Mucosa of stomach (tissue), 1 donor: Measurements from ENCODE around the gene TMEM218.

Experiments used
- H3K27me3 ChIP-seq: one replicate; pipeline ENCODE4 v1.7.0; 2013; ENCODE audit warnings: mild to moderate bottlenecking, low read length; ENCODE audit not compliant: control insufficient read depth, insufficient read depth
- H3K36me3 ChIP-seq: one replicate; pipeline ENCODE4 v1.7.0; 2013; ENCODE audit warnings: low read length; ENCODE audit not compliant: control insufficient read depth, insufficient read depth
- H3K4me1 ChIP-seq: one replicate; pipeline ENCODE4 v1.7.0; 2013; ENCODE audit warnings: mild to moderate bottlenecking, low read length; ENCODE audit not compliant: control insufficient read depth, insufficient read depth
- H3K4me3 ChIP-seq: one replicate; pipeline ENCODE4 v1.7.0; 2013; ENCODE audit warnings: low read length
- H3K9ac ChIP-seq: one replicate; pipeline ENCODE4 v1.7.0; 2013; ENCODE audit warnings: mild to moderate bottlenecking, low read length, moderate library complexity
- H3K9me3 ChIP-seq: one replicate; pipeline ENCODE4 v1.7.0; 2013; ENCODE audit warnings: mild to moderate bottlenecking, low read length, moderate library complexity; ENCODE audit not compliant: control insufficient read depth
- donor health status: Pancreatic carcinoma.

The TMEM218 gene

DNA sequence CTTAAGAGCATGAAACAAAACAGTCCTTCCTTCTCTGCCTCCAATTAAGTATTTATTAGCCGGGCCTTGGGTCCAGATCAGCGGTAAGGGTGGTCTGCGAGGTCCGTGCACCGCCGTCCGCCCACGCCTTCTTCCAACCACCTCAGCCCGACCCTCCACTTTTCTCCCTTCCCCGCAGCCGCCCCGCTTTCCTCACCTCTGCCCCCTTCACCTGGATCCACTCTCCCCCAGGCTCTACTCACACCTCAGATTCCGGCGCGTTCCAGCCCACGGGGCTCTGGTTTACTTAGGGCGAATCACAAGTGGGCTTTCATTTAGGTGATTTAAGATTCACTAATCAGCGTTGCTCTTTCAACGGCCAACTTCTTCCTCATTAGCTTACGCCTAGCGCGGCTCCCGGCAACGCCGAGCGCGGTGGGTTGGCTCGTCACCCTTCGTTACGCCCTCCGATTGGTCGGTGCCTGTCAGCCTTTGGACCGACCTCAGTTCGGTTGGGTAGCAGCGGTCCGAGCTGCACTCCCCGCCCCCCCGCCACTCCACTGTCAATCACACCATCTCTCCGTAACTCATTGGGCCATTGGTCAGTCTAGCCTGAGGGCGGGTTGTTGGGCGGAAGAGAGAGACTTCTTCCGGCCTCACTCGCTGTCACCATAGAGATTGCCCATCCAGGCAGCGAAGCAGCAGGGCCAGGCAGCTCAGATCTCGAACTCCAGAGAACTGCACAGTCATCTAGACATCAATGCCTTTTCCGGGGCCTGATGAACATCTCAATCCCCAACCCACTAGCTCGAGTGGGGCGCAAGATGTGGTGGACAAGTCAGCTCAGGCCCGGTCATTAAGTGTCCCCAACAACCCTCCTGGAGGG, at the start of gene TMEM218:
TMEM218 (minus strand) TSS at position 284 of the 865 bp plus-strand sequence. CDS start 9,385 bp downstream, outside the sequence.
- Histone ChIP-seq H3K36me3 (no peaks in the 10 kb centered on the region), H3K9me3 (no peaks in the 10 kb centered on the region), H3K27me3 (peaks cover under 1% of the 10 kb centered on the region), H3K9ac (peak within 1 kb of the TSS; percentile 84), H3K4me1 (peaks cover 3% of the 10 kb centered on the region), H3K4me3 (peak within 1 kb of the TSS; percentile 80)

DNA sequence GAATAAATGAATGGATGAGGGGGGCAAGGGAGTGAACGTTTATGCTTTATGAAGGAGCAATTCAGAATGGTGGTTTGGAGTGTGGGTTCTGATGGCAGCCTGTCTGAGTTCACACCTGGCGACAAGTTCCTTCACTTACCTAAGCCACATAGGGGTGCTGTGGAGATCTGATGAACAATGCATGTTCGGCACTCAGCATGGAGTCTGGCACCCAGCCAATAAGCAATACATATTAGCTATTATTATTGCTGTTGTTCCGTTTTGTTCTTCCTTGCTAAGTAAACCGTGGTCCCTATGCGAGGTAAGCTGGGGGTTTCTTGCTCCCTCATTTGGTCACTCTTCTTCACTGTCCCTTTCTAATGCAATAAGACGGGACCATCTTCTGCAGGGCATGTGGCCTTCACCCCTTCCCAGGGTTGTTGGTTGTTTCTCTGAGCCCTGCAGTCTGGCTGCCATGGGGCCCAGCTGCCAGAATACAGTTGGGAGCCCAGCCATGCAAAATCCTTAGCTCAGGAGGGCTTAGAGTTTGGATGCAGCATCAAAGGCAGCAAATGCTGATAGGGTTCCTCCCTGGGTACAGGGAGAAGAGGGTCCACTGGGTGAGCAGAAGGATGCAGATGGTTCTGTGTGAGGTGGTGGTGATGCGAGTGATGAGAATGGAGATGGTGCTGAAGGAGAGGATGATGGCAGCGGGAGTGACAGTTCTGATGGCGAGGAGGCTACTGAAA, 46.7 kb upstream of the TMEM218 start:
- no peaks in the 10 kb centered on the region for H3K9me3 ChIP-seq
- H3K27me3 ChIP-seq: peaks cover 4% of the 10 kb centered on the region
- H3K36me3 ChIP-seq: no peaks in the 10 kb centered on the region
- H3K4me3 ChIP-seq: no peak overlapping the region
- no peaks in the 10 kb centered on the region for H3K4me1 ChIP-seq
- no peak overlapping the region for H3K9ac ChIP-seq

DNA sequence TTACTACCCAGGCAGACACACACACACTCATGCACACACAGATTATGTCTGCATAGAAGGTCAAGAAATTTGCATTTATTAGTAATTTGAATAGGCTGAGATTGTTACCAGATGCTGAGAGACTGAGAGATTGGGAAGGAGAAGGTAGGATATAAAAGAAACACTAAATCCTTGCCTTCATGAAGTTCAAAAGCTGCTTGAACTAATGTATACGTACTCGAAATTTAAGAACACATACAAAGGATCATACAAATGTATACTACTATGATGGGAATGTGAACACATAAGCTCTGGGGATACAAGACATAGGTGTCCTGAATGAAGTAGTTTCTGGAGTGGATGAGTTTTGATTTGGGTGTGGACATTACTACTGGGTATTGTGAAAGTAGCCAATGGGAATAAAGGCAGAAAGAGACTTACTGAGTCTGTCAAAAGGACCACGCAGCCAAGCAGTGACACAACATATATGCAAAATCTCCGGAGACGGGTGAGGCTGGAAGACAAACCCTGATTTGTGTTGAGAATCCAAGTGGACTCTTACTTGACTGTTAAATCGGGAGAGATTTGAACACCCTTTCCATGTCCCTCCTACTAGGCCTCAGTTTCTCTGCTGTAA, 45.8 kb upstream of the TMEM218 start:
- Histone ChIP-seq H3K4me3 (no peak overlapping the region), H3K9ac (no peak overlapping the region), H3K27me3 (peaks cover 2% of the 10 kb centered on the region), H3K36me3 (no peaks in the 10 kb centered on the region), H3K9me3 (no peaks in the 10 kb centered on the region), H3K4me1 (no peaks in the 10 kb centered on the region)

DNA sequence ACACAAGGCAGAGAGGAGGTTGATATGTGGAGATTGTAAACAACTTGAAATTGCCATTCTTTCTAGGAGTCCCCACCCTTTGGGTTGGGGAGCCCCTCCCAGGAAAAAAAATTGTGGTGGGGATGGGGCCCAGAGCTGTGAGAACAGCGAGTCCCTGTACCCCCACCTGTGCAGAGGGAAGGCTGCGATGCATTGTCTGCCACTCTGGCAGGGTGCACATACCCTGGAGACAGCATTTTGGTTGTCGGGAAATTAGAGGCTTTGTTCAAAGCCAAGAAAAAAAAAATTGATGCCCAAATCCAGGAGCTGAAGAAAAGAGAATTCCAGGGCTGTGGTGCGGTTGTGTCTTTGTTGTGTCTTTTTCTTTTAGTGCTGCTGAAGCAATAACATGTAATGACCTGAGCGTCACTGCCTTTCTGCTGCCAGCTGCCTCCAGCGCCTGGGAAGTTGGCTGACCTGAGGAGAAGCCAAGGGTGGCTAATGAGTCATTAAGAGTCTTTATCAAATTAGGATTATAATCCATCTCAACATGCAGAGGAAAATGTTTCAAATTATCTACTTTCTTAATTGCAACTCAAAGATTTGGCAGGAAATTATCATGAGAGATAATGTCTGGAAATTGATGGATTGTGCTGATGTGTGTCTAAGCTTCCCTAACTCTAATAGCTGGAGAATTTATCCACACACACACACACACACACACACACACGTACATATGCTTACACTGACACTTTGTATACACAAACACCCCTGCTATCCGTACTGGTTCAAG, 45.1 kb upstream of the TMEM218 start:
- H3K9ac ChIP-seq: no peak overlapping the region
- H3K4me3 ChIP-seq: no peak overlapping the region
- no peaks in the 10 kb centered on the region for H3K36me3 ChIP-seq
- no peaks in the 10 kb centered on the region for H3K9me3 ChIP-seq
- H3K4me1 ChIP-seq: no peaks in the 10 kb centered on the region
- peaks cover 2% of the 10 kb centered on the region for H3K27me3 ChIP-seq

DNA sequence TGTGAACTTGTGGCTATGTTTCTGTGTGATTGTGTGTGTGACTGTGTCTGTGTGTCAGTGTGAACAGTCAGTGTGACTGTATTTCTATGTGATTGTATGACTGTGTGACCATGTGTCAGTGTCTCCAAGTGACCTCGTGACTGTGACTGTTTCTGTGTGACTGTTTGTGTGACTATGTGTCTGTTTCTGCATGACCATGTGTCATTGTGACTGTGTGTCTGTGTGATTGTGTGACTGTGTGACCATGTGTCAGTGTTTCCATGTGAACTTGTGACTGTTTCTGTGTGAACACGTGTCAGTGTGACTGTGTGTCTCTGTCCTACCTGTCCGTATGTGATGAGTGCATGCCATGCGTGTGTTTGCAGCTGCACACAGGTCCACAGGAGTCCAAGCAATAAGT, 44.3 kb upstream of the TMEM218 start:
- Histone ChIP-seq H3K9me3 (no peaks in the 10 kb centered on the region), H3K4me3 (no peak overlapping the region), H3K36me3 (no peaks in the 10 kb centered on the region), H3K9ac (no peak overlapping the region), H3K4me1 (no peaks in the 10 kb centered on the region), H3K27me3 (no peaks in the 10 kb centered on the region)

DNA sequence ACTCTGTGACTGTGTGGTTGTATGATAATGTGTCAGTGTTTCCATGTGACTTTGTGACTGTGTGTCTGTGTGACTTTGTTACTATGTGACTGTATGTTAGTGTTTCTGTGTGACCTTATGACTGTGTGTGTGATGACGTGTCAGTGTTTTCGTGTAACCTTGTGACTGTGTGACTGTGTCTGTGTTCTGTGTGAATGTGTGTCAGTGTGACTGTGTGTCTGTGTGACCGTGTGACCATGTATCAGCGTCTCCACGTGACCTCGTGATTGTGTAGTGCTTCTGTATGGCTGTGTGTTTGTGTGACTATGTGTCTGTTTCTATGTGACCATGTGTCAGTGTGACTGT, 43.6 kb upstream of the TMEM218 start:
- Histone ChIP-seq H3K36me3 (no peaks in the 10 kb centered on the region), H3K4me3 (no peak overlapping the region), H3K9ac (no peak overlapping the region), H3K4me1 (no peaks in the 10 kb centered on the region), H3K9me3 (no peaks in the 10 kb centered on the region), H3K27me3 (no peaks in the 10 kb centered on the region)

DNA sequence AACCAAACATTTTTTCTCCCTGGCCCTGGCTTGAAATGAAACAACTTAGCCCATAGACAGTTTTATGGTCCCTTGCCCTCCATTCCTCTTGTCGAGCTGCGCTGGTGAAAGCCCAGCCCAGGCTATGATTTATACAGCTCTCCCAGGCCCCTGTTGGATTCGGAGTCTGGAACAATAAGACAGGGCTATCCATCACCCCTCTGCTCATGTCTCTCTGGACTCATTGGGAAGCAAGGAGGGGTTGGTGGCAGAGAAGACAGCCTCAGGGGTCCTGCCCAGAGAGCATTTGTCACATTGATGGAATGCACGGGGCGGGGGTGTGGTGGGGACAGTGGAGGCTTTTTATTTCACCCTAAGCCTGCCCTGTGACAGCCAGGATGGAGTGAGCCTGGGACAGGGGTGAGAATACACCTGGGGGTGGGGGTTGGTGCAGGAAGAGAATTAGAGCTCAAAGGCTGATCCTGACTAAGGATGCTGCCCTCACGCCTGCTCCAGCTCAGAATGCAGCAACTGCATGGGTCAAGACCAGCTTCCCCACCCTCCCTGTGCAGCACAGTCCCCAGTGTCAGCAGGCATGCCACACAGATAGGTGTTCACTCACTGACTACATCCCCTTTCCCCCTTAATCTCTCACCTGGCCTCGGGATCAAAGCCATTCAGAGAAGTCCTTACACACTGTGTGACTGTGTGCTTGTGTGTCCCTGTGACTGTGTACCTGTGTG, 43.1 kb upstream of the TMEM218 start:
- no peak overlapping the region for H3K9ac ChIP-seq
- no peak overlapping the region for H3K4me3 ChIP-seq
- H3K4me1 ChIP-seq: no peaks in the 10 kb centered on the region
- H3K9me3 ChIP-seq: no peaks in the 10 kb centered on the region
- no peaks in the 10 kb centered on the region for H3K27me3 ChIP-seq
- H3K36me3 ChIP-seq: no peaks in the 10 kb centered on the region

DNA sequence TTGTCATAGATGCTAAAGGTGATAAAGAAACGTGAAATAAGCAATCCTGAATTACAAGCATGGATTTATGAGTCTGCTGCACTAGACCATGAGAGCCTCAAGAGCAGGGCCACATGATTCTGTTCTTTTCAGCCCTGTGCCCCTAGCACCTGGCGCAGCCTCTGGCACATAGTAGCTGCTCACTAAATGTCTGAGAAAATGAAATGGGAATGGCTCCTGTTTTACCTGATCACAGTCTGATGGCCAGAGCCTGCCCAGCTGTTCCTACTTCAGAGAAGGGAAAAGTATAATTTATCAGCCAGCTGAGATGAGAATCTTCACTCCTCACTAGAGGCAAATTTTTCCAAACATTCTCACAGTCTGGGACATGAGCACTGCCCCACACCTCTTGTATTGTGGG, 42.4 kb upstream of the TMEM218 start:
- H3K9ac ChIP-seq: no peak overlapping the region
- no peaks in the 10 kb centered on the region for H3K9me3 ChIP-seq
- H3K27me3 ChIP-seq: no peaks in the 10 kb centered on the region
- H3K4me3 ChIP-seq: no peak overlapping the region
- no peaks in the 10 kb centered on the region for H3K4me1 ChIP-seq
- H3K36me3 ChIP-seq: no peaks in the 10 kb centered on the region

DNA sequence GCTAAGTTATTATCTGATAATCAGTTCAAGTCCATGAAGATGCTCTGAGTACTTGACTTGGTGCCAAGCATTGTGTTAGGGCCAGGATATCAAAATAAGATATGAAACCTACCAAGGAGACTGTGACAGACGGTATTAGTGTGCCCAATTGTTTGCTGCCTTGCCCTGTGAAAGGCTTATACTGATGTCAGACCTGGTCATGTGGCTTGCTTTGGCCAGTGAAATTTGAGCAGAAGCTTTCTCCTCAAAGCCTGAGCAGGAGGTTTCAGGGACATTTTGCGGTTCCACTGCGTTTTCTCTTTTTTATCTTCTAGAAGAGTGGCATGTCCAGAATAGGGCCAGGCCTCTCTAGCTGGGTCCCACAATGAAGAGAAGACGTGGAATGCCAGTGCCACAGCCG, 37.3 kb upstream of the TMEM218 start:
- Histone ChIP-seq H3K36me3 (no peaks in the 10 kb centered on the region), H3K9ac (no peak overlapping the region), H3K27me3 (no peaks in the 10 kb centered on the region), H3K4me1 (no peaks in the 10 kb centered on the region), H3K4me3 (no peak overlapping the region), H3K9me3 (no peaks in the 10 kb centered on the region)

DNA sequence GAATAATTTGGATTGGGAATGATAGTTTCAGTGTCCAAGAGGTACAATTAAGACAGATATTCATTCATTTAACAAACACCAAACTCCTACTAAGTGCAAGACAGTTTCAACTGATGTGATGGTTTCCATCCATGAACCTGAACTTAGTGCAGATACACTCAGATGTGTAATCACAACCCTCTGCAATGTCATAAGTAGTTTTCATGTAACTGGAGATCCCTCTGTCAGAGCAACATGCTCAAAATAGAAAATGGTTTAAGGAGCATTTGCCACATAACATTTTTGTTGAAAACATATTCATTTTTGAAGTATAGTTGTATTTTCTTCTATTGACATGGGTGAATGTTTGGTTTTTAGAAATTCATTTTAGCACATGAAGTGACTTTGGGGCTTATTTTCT, 36.6 kb upstream of the TMEM218 start:
- H3K9me3 ChIP-seq: no peaks in the 10 kb centered on the region
- H3K27me3 ChIP-seq: no peaks in the 10 kb centered on the region
- no peak overlapping the region for H3K9ac ChIP-seq
- H3K4me1 ChIP-seq: no peaks in the 10 kb centered on the region
- no peak overlapping the region for H3K4me3 ChIP-seq
- H3K36me3 ChIP-seq: no peaks in the 10 kb centered on the region

DNA sequence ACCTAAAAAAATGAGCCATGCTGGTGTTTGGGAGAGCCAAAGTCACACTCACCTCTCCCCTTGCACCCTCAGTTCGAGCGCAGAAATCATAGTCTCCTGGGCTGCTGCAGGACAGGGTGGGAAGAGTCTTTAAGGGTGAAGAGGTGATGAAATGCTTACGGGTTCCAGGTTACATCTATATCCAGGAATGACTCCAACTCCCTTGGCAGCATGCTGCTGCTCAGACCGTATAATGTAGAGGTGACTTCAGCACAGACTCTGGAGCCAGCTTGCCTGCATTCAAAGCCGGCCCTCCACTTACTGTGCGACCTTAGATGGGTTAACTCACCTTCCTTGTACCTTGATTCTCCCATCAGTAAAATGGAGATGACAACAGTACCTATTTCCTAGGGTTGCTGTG, 35.9 kb upstream of the TMEM218 start:
- Histone ChIP-seq H3K4me3 (no peak overlapping the region), H3K9me3 (no peaks in the 10 kb centered on the region), H3K36me3 (no peaks in the 10 kb centered on the region), H3K9ac (no peak overlapping the region), H3K4me1 (no peaks in the 10 kb centered on the region), H3K27me3 (peaks cover under 1% of the 10 kb centered on the region)
